GM19395 (cell line): Measurements from ENCODE around the gene FCHSD2.

Source experiments
- ATAC-seq: cut with Tn5 transposase; IDR thresholded peaks from one replicate; pipeline ENCODE4 v1.9.1; 2021; ENCODE audit warnings: mild to moderate bottlenecking, moderate library complexity; ENCODE audit not compliant: unreplicated experiment

The FCHSD2 gene

DNA sequence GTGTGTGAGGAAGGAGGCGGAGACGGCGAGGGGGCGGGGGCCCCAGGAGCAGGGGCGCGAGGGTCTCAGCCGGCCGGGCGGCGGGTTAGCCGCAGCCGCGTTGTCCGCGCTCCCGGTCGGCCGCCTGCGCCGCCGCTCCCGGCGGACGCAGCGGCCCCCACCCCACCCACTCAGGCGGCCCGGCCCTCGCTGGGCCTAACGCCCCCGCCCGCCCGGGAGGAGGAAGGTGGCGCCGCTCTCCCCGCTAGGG, at the start of gene FCHSD2:
Gene FCHSD2, minus strand, starts transcription at position 191 of the 250 bp plus-strand sequence. CDS start 441 bp downstream, outside the sequence.
- no peak for ATAC-seq

GRCh38 chr11:73191151-73191550, 49.0 kb upstream of the FCHSD2 start:
- ATAC-seq: no peak

GRCh38 chr11:73190557-73190885, 48.4 kb upstream of the FCHSD2 start:
- ATAC-seq: no peak

GRCh38 chr11:73189723-73190556, 47.8 kb upstream of the FCHSD2 start:
- no peak for ATAC-seq

- no peak for ATAC-seq
Observed at GRCh38 chr11:73189315-73189714, 47.2 kb upstream of the FCHSD2 start.

- no peak for ATAC-seq
Observed at GRCh38 chr11:73188301-73188700, 46.2 kb upstream of the FCHSD2 start.

DNA sequence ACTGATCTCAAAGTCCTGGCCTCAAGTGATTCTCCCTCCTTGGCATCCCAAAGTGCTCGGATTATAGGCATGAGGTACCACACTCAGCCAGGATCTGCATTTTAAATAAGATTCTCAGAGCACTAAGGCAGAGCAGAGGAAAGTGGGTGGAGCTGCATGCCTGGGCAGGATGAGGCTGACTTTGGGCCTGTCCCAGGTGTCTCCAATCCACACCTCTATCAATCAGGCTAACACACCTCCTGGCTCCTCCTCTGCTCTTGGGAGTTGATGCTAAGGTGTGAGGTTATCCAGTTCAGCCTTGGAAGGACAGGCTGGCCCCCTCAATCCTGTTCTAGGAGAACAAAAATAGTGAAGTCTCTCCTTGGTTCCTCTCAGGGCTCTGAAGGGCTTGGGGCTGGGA, 45.7 kb upstream of the FCHSD2 start:
- ATAC-seq: no peak

GRCh38 chr11:73186886-73187285, 44.8 kb upstream of the FCHSD2 start:
- no peak for ATAC-seq

DNA sequence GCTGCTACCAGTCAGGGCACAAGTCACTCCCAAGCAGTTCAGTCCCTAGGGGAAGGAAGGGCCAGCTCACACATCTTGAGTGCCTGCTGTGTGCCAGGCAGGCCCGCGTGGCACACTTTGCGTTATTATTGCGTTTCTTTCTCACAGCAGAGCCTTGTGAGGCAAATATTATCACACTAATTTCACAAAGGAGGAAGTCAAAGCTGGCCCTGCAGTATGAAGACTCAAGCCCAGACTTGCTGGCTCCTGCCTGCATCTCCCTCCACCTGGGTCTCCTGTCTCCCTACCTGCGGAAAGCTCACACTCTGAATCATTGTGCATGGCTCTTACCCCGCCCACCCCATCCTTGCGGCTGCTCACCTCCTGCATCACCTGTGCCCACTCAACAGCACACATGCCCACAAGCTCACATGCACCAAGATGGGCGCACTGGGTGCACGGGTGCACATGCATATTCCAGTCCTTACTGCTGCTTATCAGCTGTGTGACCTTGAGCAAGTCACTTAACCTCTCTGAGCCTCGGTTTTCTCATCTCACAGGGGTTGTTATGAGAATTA, 44.3 kb upstream of the FCHSD2 start:
- ATAC-seq: no peak

- no peak for ATAC-seq
Observed at GRCh38 chr11:73185680-73186293, 43.7 kb upstream of the FCHSD2 start.

GRCh38 chr11:73184953-73185671, 43.0 kb upstream of the FCHSD2 start:
- ATAC-seq: no peak

- no peak for ATAC-seq
Observed at GRCh38 chr11:73182824-73183321, 40.8 kb upstream of the FCHSD2 start.

GRCh38 chr11:73178681-73179080, 36.6 kb upstream of the FCHSD2 start:
- no peak for ATAC-seq

GRCh38 chr11:73177778-73178539, 35.8 kb upstream of the FCHSD2 start:
- no peak for ATAC-seq

GRCh38 chr11:73177380-73177777, 35.3 kb upstream of the FCHSD2 start:
- no peak for ATAC-seq

- no peak for ATAC-seq
Observed at GRCh38 chr11:73176874-73177155, 34.7 kb upstream of the FCHSD2 start.

GRCh38 chr11:73176145-73176873, 34.2 kb upstream of the FCHSD2 start:
- ATAC-seq: no peak

GRCh38 chr11:73175551-73176144, 33.5 kb upstream of the FCHSD2 start:
- ATAC-seq: no peak

GRCh38 chr11:73174495-73174791, 32.3 kb upstream of the FCHSD2 start:
- no peak for ATAC-seq

- no peak for ATAC-seq
Observed at GRCh38 chr11:73173755-73174494, 31.8 kb upstream of the FCHSD2 start.
